Transverse colon (tissue), 4 donors: Measurements from ENCODE around the gene TMEM14B. TPM values are rescaled to one million over a fixed set of nuclear protein-coding genes. Genes with fewer than 3 reads are reported as not detected.

Source experiments
- DNase-seq: peaks from one replicate; pipeline ENCODE4 v3.0.0-alpha.2; 2019
- H3K27ac ChIP-seq, 4 donors: fragments of 200-600 bp; sonication (generic); 2 replicates each; pipeline ENCODE4 v1.5.1; 2016 to 2018; ENCODE audit warnings: inconsistent platforms in 4 of 4
- H3K27me3 ChIP-seq: fragments of 200-600 bp; sonication (generic); 2 replicates; pipeline ENCODE4 v1.5.1; 2017; ENCODE audit warnings: inconsistent platforms
- H3K36me3 ChIP-seq, 4 donors: fragments of 200-600 bp; sonication (generic); 2 replicates each; pipeline ENCODE4 v1.5.1; 2017 to 2019; ENCODE audit warnings: inconsistent platforms in 4 of 4
- H3K4me1 ChIP-seq, 4 donors: fragments of 200-600 bp; sonication (generic); 2 replicates each; pipeline ENCODE4 v1.5.1; 2017 to 2020; ENCODE audit warnings: inconsistent platforms in 4 of 4
- H3K4me3 ChIP-seq, 4 donors: fragments of 200-600 bp; sonication (generic); 1 replicate in 1 of 4; 2 replicates in 3 of 4; pipeline versions ENCODE4 v1.5.1 to v1.6.1; 2017 to 2019; ENCODE audit warnings: inconsistent platforms in 4 of 4
- H3K9me3 ChIP-seq, 2 donors: fragments of 200-600 bp; sonication (generic); 2 replicates each; pipeline ENCODE4 v1.5.1; 2017 to 2019; ENCODE audit warnings: inconsistent platforms in 2 of 2
- CTCF ChIP-seq, 5 experiments: fragments of 200-600 bp in 3 of 5; fragments of 450-650 bp in 2 of 5; sonication (generic) in 3 of 5; IDR thresholded peaks; 1 replicate in 2 of 5; 2 replicates in 3 of 5; pipeline ENCODE4 v1.5.1; 2016 to 2017; ENCODE audit warnings: antibody characterized with exemption in 5 of 5, inconsistent platforms in 3 of 5, mild to moderate bottlenecking in 2 of 5, moderate library complexity in 1 of 5
- EP300 ChIP-seq: sonication (generic); formaldehyde crosslinking; IDR thresholded peaks from one replicate; pipeline ENCODE4 v1.6.1; 2017; ENCODE audit warnings: antibody characterized with exemption, low read depth
- POLR2A ChIP-seq: fragments of 450-650 bp; IDR thresholded peaks from one replicate; pipeline ENCODE4 v1.6.1; 2016; ENCODE audit warnings: antibody characterized with exemption, mild to moderate bottlenecking, moderate library complexity
- POLR2AphosphoS5 ChIP-seq, 3 donors: sonication (generic); formaldehyde crosslinking; IDR thresholded peaks; one replicate each; pipeline ENCODE4 v1.6.1; 2016; ENCODE audit warnings: antibody characterized with exemption in 3 of 3
- WGBS, 2 donors: methylation state at CpG; one replicate each; pipeline ENCODE4 v1.1.5; 2018; ENCODE audit warnings: low coverage in 1 of 2; 5-methylcytosine and 5-hydroxymethylcytosine counted together
- in situ Hi-C, 4 donors: fragments of 200-750 bp; cut with MboI; loops; one replicate each; pipeline versions ENCODE4 v1.15.0 to v1.15.1; 2017; ENCODE audit warnings: low sequenced_read_pairs in 3 of 4, low pct_ligation_motif_present in 1 of 4, low pct_unique_long_range_greater_than_20kb in 1 of 4
- intact Hi-C: fragments of 100-400 bp; cut with DNase I; formaldehyde crosslinking; loops from one replicate; pipeline ENCODE4 v1.15.1; 2023; ENCODE audit warnings: low total_unique reads
- total RNA-seq, 4 donors: library from RNA; depleted of rRNA; stranded (reverse); fragments of >200 nt; gene quantifications; one replicate each; pipeline ENCODE4 v1.1.0, GENCODE V29; 2016

Gene TMEM14B
- total RNA-seq, 4 donors from 2014 or later: 16.5 to 57.9 (median 48.7) TPM

GRCh38 chr6:10725716-10726115 lies 21.9 kb upstream of the TMEM14B start:
- no peak for DNase-seq
- peaks cover 0 to 20% (median 4%) of the 10 kb centered on the region in 4 donors for H3K36me3 ChIP-seq
- H3K4me3 ChIP-seq: no peak overlapping the region
- no peak overlapping the region for H3K27ac ChIP-seq
- intact Hi-C loops (no loop called here), in situ Hi-C loops (no loop called here)
- H3K9me3 ChIP-seq: no peaks in the 10 kb centered on the region
- peaks cover 0 to 26% (median 18%) of the 10 kb centered on the region in 4 donors for H3K4me1 ChIP-seq
- WGBS, 2 donors: 91% methylated on average over 9 of the region's 9 CpGs; no CpG with 5 or more reads in 1 of the 2 donors
- no peaks in the 10 kb centered on the region for H3K27me3 ChIP-seq
- TF ChIP-seq POLR2A (no peak), EP300 (no peak), CTCF (IDR thresholded peaks at IDR 0.05) (no peak)

GRCh38 chr6:10730254-10730653 lies 17.4 kb upstream of the TMEM14B start:
- H3K36me3 ChIP-seq: peaks cover 0 to 25% (median 5%) of the 10 kb centered on the region in 4 donors
- intact Hi-C loops (no loop called here), in situ Hi-C loops (no loop called here)
- 77 to 80% methylated on average over 2 to 3 of the region's 3 CpGs for WGBS, 2 donors
- H3K27ac ChIP-seq: no peak overlapping the region
- H3K4me3 ChIP-seq: no peak overlapping the region
- H3K4me1 ChIP-seq: no peaks in the 10 kb centered on the region
- TF ChIP-seq POLR2A: no peak
- TF ChIP-seq CTCF (IDR thresholded peaks at IDR 0.05): no peak
- TF ChIP-seq EP300: no peak
- no peak for TF ChIP-seq POLR2AphosphoS5 (IDR thresholded peaks at IDR 0.05)
- no peaks in the 10 kb centered on the region for H3K27me3 ChIP-seq
- no peak for DNase-seq
- H3K9me3 ChIP-seq: no peaks in the 10 kb centered on the region

- Histone ChIP-seq H3K9me3 (no peaks in the 10 kb centered on the region), H3K4me3 (no peak overlapping the region)
These were observed 14.4 kb upstream of the TMEM14B start for GRCh38 chr6:10733151-10733715.

GRCh38 chr6:10733863-10734262 lies 13.7 kb upstream of the TMEM14B start:
- Histone ChIP-seq H3K36me3 (peaks cover 0 to 22% (median 5%) of the 10 kb centered on the region in 4 donors), H3K4me1 (no peaks in the 10 kb centered on the region), H3K27ac (no peak overlapping the region), H3K4me3 (no peak overlapping the region), H3K9me3 (no peaks in the 10 kb centered on the region), H3K27me3 (no peaks in the 10 kb centered on the region)
- intact Hi-C loops: no loop called here
- DNase-seq: no peak
- WGBS, 2 donors: 90% methylated on average over 3 of the region's 3 CpGs; no CpG with 5 or more reads in 1 of the 2 donors
- in situ Hi-C loops: no loop called here
- no peak for TF ChIP-seq CTCF (IDR thresholded peaks at IDR 0.05)
- no peak for TF ChIP-seq EP300
- no peak for TF ChIP-seq POLR2A
- no peak for TF ChIP-seq POLR2AphosphoS5 (IDR thresholded peaks at IDR 0.05)

More at GRCh38 chr6:10733151-10733715, 14.4 kb upstream of the TMEM14B start:
- Histone ChIP-seq H3K36me3 (peaks cover 0 to 25% (median 5%) of the 10 kb centered on the region in 4 donors), H3K27me3 (no peaks in the 10 kb centered on the region), H3K4me1 (no peaks in the 10 kb centered on the region), H3K27ac (no peak overlapping the region)
- in situ Hi-C loops (no loop called here), intact Hi-C loops (no loop called here)
- TF ChIP-seq POLR2A: no peak
- TF ChIP-seq CTCF (IDR thresholded peaks at IDR 0.05): no peak
- TF ChIP-seq POLR2AphosphoS5 (IDR thresholded peaks at IDR 0.05): no peak
- no peak for TF ChIP-seq EP300
- WGBS, 2 donors: 93% methylated on average over 17 of the region's 17 CpGs; no CpG with 5 or more reads in 1 of the 2 donors
- DNase-seq: no peak
